H1 (cell line): Measurements from ENCODE around the gene TBX18. TPM values are rescaled to one million over a fixed set of nuclear protein-coding genes. Genes with fewer than 3 reads are reported as not detected.

Experiments
- CTCF ChIA-PET: fragments of 300-600 bp; sonication (Branson Sonifier 250); formaldehyde crosslinking; loops from one replicate; lab custom pipeline; 2021; ENCODE audit not compliant: partially characterized antibody; lab: Charles Lee
- POLR2A ChIA-PET: fragments of 300-600 bp; sonication (Branson Sonifier 250); formaldehyde crosslinking; loops from one replicate; lab custom pipeline; 2021; ENCODE audit warnings: inconsistent platforms; ENCODE audit not compliant: partially characterized antibody; lab: Charles Lee
- DNase-seq, 2 experiments: peaks; one replicate each; pipeline versions ENCODE4 v3.0.0 to v3.0.0-alpha.2; 2010 to 2022; ENCODE audit warnings: low spot score in 2 of 2, low read depth in 1 of 2, mixed read lengths in 1 of 2
- FAIRE-seq: peaks from 2 replicates; lab custom pipeline; 2011; peaks lifted over from hg19 to GRCh38; lab: Jason Lieb, UNC
- H2AFZ ChIP-seq: 2 replicates; pipeline ENCODE4 v1.8.1; 2012; ENCODE audit warnings: low read length, inconsistent platforms
- H2AK5ac ChIP-seq: 2 replicates; pipeline ENCODE4 v1.6.1; 2013; ENCODE audit warnings: low read depth, low read length
- H2BK120ac ChIP-seq: replicated peaks from 2 replicates; pipeline ENCODE3; 2013; ENCODE audit warnings: low read depth, low read length, inconsistent platforms
- H2BK12ac ChIP-seq: 2 replicates; pipeline ENCODE4 v1.6.1; 2013; ENCODE audit warnings: low read depth, low read length
- H2BK15ac ChIP-seq: 2 replicates; pipeline ENCODE4 v1.6.1; 2013; ENCODE audit warnings: low read length
- H2BK20ac ChIP-seq: 2 replicates; pipeline ENCODE4 v1.6.1; 2013; ENCODE audit warnings: low read length
- H2BK5ac ChIP-seq: 2 replicates; pipeline ENCODE4 v1.6.1; 2013; ENCODE audit warnings: low read depth, low read length
- H3K14ac ChIP-seq: 2 replicates; pipeline ENCODE4 v1.6.1; 2013; ENCODE audit warnings: inconsistent platforms; ENCODE audit not compliant: insufficient read length
- H3K18ac ChIP-seq: 2 replicates; pipeline ENCODE4 v1.6.1; 2013; ENCODE audit warnings: low read length; ENCODE audit errors: extremely low read depth
- H3K23ac ChIP-seq: 2 replicates; pipeline ENCODE4 v1.6.1; 2013; ENCODE audit warnings: inconsistent platforms; ENCODE audit not compliant: insufficient read length
- H3K23me2 ChIP-seq: 2 replicates; pipeline ENCODE4 v1.6.1; 2013; ENCODE audit warnings: low read depth, low read length
- H3K27ac ChIP-seq: 2 replicates; pipeline ENCODE4 v1.6.1; 2011; ENCODE audit warnings: low read depth, low read length, inconsistent platforms
- H3K27me3 ChIP-seq, 4 experiments: replicated peaks in 1 of 4; 1 replicate in 1 of 4; 2 replicates in 3 of 4; pipeline versions ENCODE4 v1.6.1 to v1.8.1; 2011 to 2013; ENCODE audit warnings: low read length in 3 of 4, mild to moderate bottlenecking in 3 of 4, inconsistent platforms in 2 of 4, mixed read lengths in 2 of 4, moderate library complexity in 1 of 4; ENCODE audit not compliant: control insufficient read depth in 3 of 4, insufficient read depth in 3 of 4; ENCODE audit errors: extremely low read depth in 1 of 4
- H3K36me3 ChIP-seq, 4 experiments: 2 replicates each; pipeline versions ENCODE4 v1.6.1 to v1.8.1; 2011 to 2013; ENCODE audit warnings: mild to moderate bottlenecking in 4 of 4, low read length in 3 of 4, moderate library complexity in 2 of 4, control low read depth in 1 of 4, inconsistent platforms in 1 of 4; ENCODE audit not compliant: insufficient read depth in 4 of 4, control insufficient read depth in 2 of 4
- H3K4ac ChIP-seq: replicated peaks from 2 replicates; pipeline ENCODE3; 2013; ENCODE audit warnings: low read length, low read depth, mixed read lengths, inconsistent platforms; ENCODE audit not compliant: insufficient read length
- H3K4me1 ChIP-seq, 4 experiments: replicated peaks in 1 of 4; 1 replicate in 1 of 4; 2 replicates in 3 of 4; pipeline versions ENCODE4 v1.6.1 to v1.8.1; 2011 to 2013; ENCODE audit warnings: low read length in 3 of 4, inconsistent platforms in 2 of 4, mixed read lengths in 1 of 4; ENCODE audit not compliant: insufficient read depth in 4 of 4, control insufficient read depth in 3 of 4
- H3K4me2 ChIP-seq, 2 experiments: 2 replicates each; pipeline versions ENCODE4 v1.6.1 to v1.8.1; 2011 to 2013; ENCODE audit warnings: low read depth in 2 of 2, low read length in 2 of 2, control low read depth in 1 of 2, inconsistent platforms in 1 of 2, mild to moderate bottlenecking in 1 of 2; ENCODE audit not compliant: insufficient read depth in 1 of 2
- H3K4me3 ChIP-seq, 4 experiments: fragments of 200-600, 300-600 bp in 1 of 4; sonication (generic), shearing (Covaris generic), sonication (Bioruptor Twin) in 1 of 4; 2 replicates each; pipeline versions ENCODE4 v1.5.1 to v1.8.1; 2011 to 2016; ENCODE audit warnings: low read length in 4 of 4, low read depth in 3 of 4, control low read depth in 2 of 4, inconsistent platforms in 2 of 4, mild to moderate bottlenecking in 2 of 4, mixed read lengths in 1 of 4, moderate library complexity in 1 of 4; ENCODE audit not compliant: insufficient read depth in 2 of 4; ENCODE audit errors: extremely low read depth in 1 of 4
- H3K56ac ChIP-seq: replicated peaks from 2 replicates; pipeline ENCODE3; 2013; ENCODE audit warnings: low read depth, mild to moderate bottlenecking, mixed read lengths, low read length, inconsistent platforms; ENCODE audit not compliant: insufficient read length
- H3K79me1 ChIP-seq: 2 replicates; pipeline ENCODE4 v1.6.1; 2013; ENCODE audit warnings: low read depth, low read length, control low read depth
- H3K79me2 ChIP-seq, 2 experiments: 2 replicates each; pipeline versions ENCODE4 v1.6.1 to v1.8.1; 2012 to 2013; ENCODE audit warnings: low read length in 2 of 2, mild to moderate bottlenecking in 2 of 2, inconsistent platforms in 1 of 2; ENCODE audit not compliant: insufficient read depth in 2 of 2, control insufficient read depth in 1 of 2
- H3K9ac ChIP-seq, 4 experiments: replicated peaks in 1 of 4; 1 replicate in 1 of 4; 2 replicates in 3 of 4; pipeline versions ENCODE4 v1.6.1 to v1.8.1; 2011 to 2013; ENCODE audit warnings: low read depth in 3 of 4, low read length in 3 of 4, control low read depth in 2 of 4, mild to moderate bottlenecking in 2 of 4, moderate library complexity in 2 of 4, inconsistent platforms in 1 of 4; ENCODE audit errors: extremely low read depth in 1 of 4
- H3K9me3 ChIP-seq, 2 experiments: 2 replicates each; pipeline versions ENCODE4 v1.6.1 to v1.8.1; 2012 to 2013; ENCODE audit warnings: mild to moderate bottlenecking in 2 of 2, moderate library complexity in 2 of 2, control low read depth in 1 of 2, inconsistent platforms in 1 of 2, low read depth in 1 of 2, low read length in 1 of 2, mixed read lengths in 1 of 2; ENCODE audit not compliant: insufficient read depth in 2 of 2
- H4K20me1 ChIP-seq, 2 experiments: replicated peaks in 1 of 2; 2 replicates each; pipeline versions ENCODE3 to v1.8.1; 2011 to 2013; ENCODE audit warnings: inconsistent platforms in 2 of 2, low read length in 2 of 2, mild to moderate bottlenecking in 1 of 2; ENCODE audit not compliant: insufficient read depth in 2 of 2, control insufficient read depth in 1 of 2
- H4K5ac ChIP-seq: 2 replicates; pipeline ENCODE4 v1.6.1; 2013; ENCODE audit warnings: low read length, low read depth, mixed read lengths, inconsistent platforms; ENCODE audit not compliant: insufficient read length
- H4K8ac ChIP-seq: 2 replicates; pipeline ENCODE4 v1.8.0; 2013; ENCODE audit warnings: mild to moderate bottlenecking, moderate library complexity, low read length, inconsistent platforms; ENCODE audit not compliant: insufficient read depth; ENCODE audit errors: extremely low read depth
- H4K91ac ChIP-seq: replicated peaks from 2 replicates; pipeline ENCODE3; 2013; ENCODE audit warnings: low read length, mixed read lengths, inconsistent platforms; ENCODE audit not compliant: insufficient read length
- BACH1 ChIP-seq: IDR thresholded peaks from 2 replicates; pipeline ENCODE4 v1.6.1; 2012; ENCODE audit warnings: low read length, improper control_type of control experiment
- BCL11A ChIP-seq, 2 experiments: IDR thresholded peaks; one replicate each; pipeline ENCODE4 v1.6.1; 2011; ENCODE audit warnings: low read depth in 2 of 2, low read length in 2 of 2, mild to moderate bottlenecking in 2 of 2
- CHD1 ChIP-seq: IDR thresholded peaks from 2 replicates; pipeline ENCODE4 v1.6.1; 2012; ENCODE audit warnings: low read depth, low read length, improper control_type of control experiment
- CTCF ChIP-seq, 3 experiments: IDR thresholded peaks; 1 replicate in 2 of 3; 2 replicates in 1 of 3; pipeline versions ENCODE4 v1.5.1 to v1.6.1; 2011; ENCODE audit warnings: low read length in 3 of 3, mild to moderate bottlenecking in 3 of 3, inconsistent platforms in 2 of 3, low read depth in 1 of 3, moderate library complexity in 1 of 3; ENCODE audit not compliant: insufficient read depth in 1 of 3; ENCODE audit errors: control extremely low read depth in 1 of 3
- JUND ChIP-seq: IDR thresholded peaks from 2 replicates; pipeline ENCODE4 v1.6.1; 2011; ENCODE audit warnings: mild to moderate bottlenecking, improper control_type of control experiment, low read length
- KDM5A ChIP-seq: fragments of 200-600 bp; IDR thresholded peaks from 2 replicates; pipeline ENCODE4 v1.7.1; 2012; ENCODE audit warnings: mild to moderate bottlenecking, low read length, inconsistent platforms, mixed read lengths
- MAFK ChIP-seq: IDR thresholded peaks from 2 replicates; pipeline ENCODE4 v1.6.1; 2012; ENCODE audit warnings: low read depth, mild to moderate bottlenecking, improper control_type of control experiment, low read length
- RAD21 ChIP-seq, 2 experiments: IDR thresholded peaks in 1 of 2; conservative IDR thresholded peaks in 1 of 2; 2 replicates each; pipeline ENCODE4 v1.6.1; 2011; ENCODE audit warnings: low read depth in 2 of 2, low read length in 2 of 2, improper control_type of control experiment in 1 of 2, inconsistent platforms in 1 of 2, mild to moderate bottlenecking in 1 of 2, moderate library complexity in 1 of 2
- WGBS, 2 experiments: shearing (Covaris generic) in 1 of 2; methylation state at CpG; one replicate each; pipeline versions ENCODE4 v1.1.6 to v1.1.7; 2013 to 2015; ENCODE audit warnings: low lambda C conversion rate in 2 of 2, mixed read lengths in 2 of 2, inconsistent platforms in 1 of 2, low coverage in 1 of 2, missing lambda C conversion rate in 1 of 2; ENCODE audit not compliant: insufficient replicate concordance in 2 of 2, insufficient coverage in 1 of 2, insufficient read length in 1 of 2; ENCODE audit errors: extremely low coverage in 1 of 2, missing lambda C conversion rate in 1 of 2; 5-methylcytosine and 5-hydroxymethylcytosine counted together
- polyA plus RNA-seq, 7 experiments: library from polyadenylated mRNA; depleted of rRNA in 3 of 7; stranded (reverse) in 5 of 7; unstranded in 2 of 7; fragments of >200 nt in 5 of 7; fragments of 200-250 nt in 2 of 7; gene quantifications; 1 replicate in 5 of 7; 2 replicates in 1 of 7; 4 replicates in 1 of 7; pipeline versions ENCODE4 v1.2.1 to v1.2.3, GENCODE V29; 2011 to 2013; ENCODE audit warnings: missing spikeins in 2 of 7, mixed read lengths in 2 of 7
- total RNA-seq: library from RNA; stranded (reverse); fragmentation: NEBNext Ultra II Directional; extraction: Animal tissue kit (Norgen Biotek cat#: 25700); gene quantifications from 2 replicates; pipeline ENCODE4 v1.2.1, GENCODE V29; 2021

The TBX18 gene
- total and polyA plus RNA-seq, 2 of the 8 experiments (the other 6 are each of a cell fraction or from before 2014, with no cell fraction given), result 0.02 TPM; not detected in 1

GRCh38 chr6:84791927-84792326 lies 27.5 kb upstream of the TBX18 start:
- no peak for FAIRE-seq
- no peaks in the 10 kb centered on the region for H4K20me1 ChIP-seq
- CTCF ChIA-PET, result interaction anchor here (1.2 kb wide), 1 partner anchor 327 kb away, joined by 3 read pairs; no protein-coding TSS in a partner anchor

More at GRCh38 chr6:84791927-84792326, 27.5 kb upstream of the TBX18 start:
- Histone ChIP-seq H3K36me3 (no peaks in the 10 kb centered on the region), H2BK12ac (no peak overlapping the region), H4K91ac (no peak overlapping the region), H2BK5ac (no peak overlapping the region), H3K14ac (no peak overlapping the region), H2BK15ac (no peak overlapping the region), H3K27me3 (no peaks in the 10 kb centered on the region), H3K18ac (no peak overlapping the region), H3K9me3 (no peaks in the 10 kb centered on the region), H2AFZ (no peak overlapping the region), H3K27ac (no peak overlapping the region), H3K23ac (no peak overlapping the region), H3K9ac (no peak overlapping the region), H3K79me2 (no peaks in the 10 kb centered on the region), H3K56ac (no peak overlapping the region), H2BK120ac (no peak overlapping the region), H2BK20ac (no peak overlapping the region), H3K23me2 (no peaks in the 10 kb centered on the region; the same call in 1 of the 2 replicates), H3K4me2 (no peak overlapping the region), H3K4ac (no peak overlapping the region), H4K8ac (no peak overlapping the region), H3K79me1 (no peaks in the 10 kb centered on the region), H4K5ac (no peak overlapping the region), H3K4me1 (no peaks in the 10 kb centered on the region), H3K4me3 (no peak overlapping the region), H2AK5ac (no peak overlapping the region)
- 95% methylated on average over 1 of the region's 1 CpG; no CpG with 5 or more reads in 1 of the 2 experiments for WGBS, 2 experiments
- no peak for DNase-seq
- TF ChIP-seq CHD1 (no peak), MAFK (no peak), BCL11A (IDR thresholded peaks at IDR 0.05; ENCODE audit: low read depth in 2 of 2, low read length in 2 of 2) (no peak), JUND (no peak), CTCF (IDR thresholded peaks at IDR 0.05; ENCODE audit: control extremely low read depth in 1 of 3, insufficient read depth in 1 of 3, low read depth in 1 of 3, low read length in 3 of 3) (no peak), BACH1 (no peak), KDM5A (no peak), RAD21 (IDR thresholded peaks at IDR 0.05 in 1 of 2, conservative IDR thresholded peaks at IDR 0.05 in 1 of 2; ENCODE audit: low read depth in 2 of 2, low read length in 2 of 2) (no peak)
- POLR2A ChIA-PET, result no interaction called here
